ENCODE measurements around the gene SYCE1. TPM values are rescaled to one million over a fixed set of nuclear protein-coding genes. Genes with fewer than 3 reads are reported as not detected.
A peak's percentile ranks its signal among the peaks of the same experiment; 100 is the strongest.

The SYCE1 gene
- total RNA-seq, 5 donors from 2014 or later (not counting 1 experiment from before 2014, with no cell fraction given) = 0.32 to 1.6 (median 0.59) TPM; not detected in 1

DNA sequence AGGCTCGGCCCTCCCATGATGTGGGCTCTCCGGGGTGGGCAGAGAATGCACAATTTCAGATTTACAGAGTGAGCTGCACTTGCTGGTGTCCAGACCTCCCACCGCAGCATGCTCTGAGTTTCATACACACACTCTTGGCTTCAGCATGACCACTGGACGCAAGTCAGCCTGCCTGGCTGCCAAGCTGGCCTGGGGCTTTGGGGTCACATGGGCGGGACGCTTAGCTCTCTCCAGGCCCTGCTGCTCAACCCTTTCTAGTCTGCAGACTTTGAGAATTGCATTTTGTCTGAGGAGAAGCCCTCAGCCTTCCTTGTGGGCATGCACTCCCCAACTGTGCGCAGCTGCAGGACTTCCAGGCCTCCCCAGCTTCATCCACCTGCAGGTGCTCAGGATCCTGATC lies 32.5 kb downstream of the SYCE1 start:
- Histone ChIP-seq H3K4me3 (ENCODE audit: control insufficient read depth in 1 of 2, extremely low read depth in 1 of 2, low read length in 1 of 2) (no peak overlapping the region), H3K4me1 (ENCODE audit: control insufficient read depth in 1 of 2, extremely low read depth in 1 of 2, insufficient read depth in 2 of 2, low read length in 2 of 2) (peaks cover 0 to 29% of the 10 kb centered on the region in 2 experiments), H3K36me3 (ENCODE audit: control insufficient read depth in 2 of 2, extremely low read depth in 1 of 2, insufficient read depth in 1 of 2, low read length in 1 of 2) (no peaks in the 10 kb centered on the region), H3K9me3 (no peaks in the 10 kb centered on the region), H3K27me3 (replicated peaks in 1 of 2; ENCODE audit: control insufficient read depth in 2 of 2, extremely low read depth in 1 of 2, insufficient read depth in 2 of 2, low read length in 1 of 2) (peaks cover 0 to 66% of the 10 kb centered on the region in 2 experiments), H3K27ac (ENCODE audit: low read length) (no peak overlapping the region)
- POLR2A ChIA-PET = no interaction called here
- Mint-ChIP-seq H3K36me3 (peaks cover 1% of the 10 kb centered on the region), H3K4me1 (peaks cover 19 to 24% (median 23%) of the 10 kb centered on the region in 3 donors), H3K9me3 (no peaks in the 10 kb centered on the region), H3K27ac (no peak overlapping the region), H3K4me3 (no peak overlapping the region), H3K27me3 (peaks cover 38 to 50% of the 10 kb centered on the region in 2 donors)
- WGBS (ENCODE audit: insufficient coverage) = 84% methylated on average over 5 of the region's 7 CpGs
- ATAC-seq (replicated peaks in 1 of 4) = no peak
- no peak for DNase-seq
- CTCF ChIA-PET = interaction anchor here in 1 of 2 donors (0.6 kb wide), 1 partner anchor 150 kb away, joined by 3 read pairs; no protein-coding TSS in a partner anchor

DNA sequence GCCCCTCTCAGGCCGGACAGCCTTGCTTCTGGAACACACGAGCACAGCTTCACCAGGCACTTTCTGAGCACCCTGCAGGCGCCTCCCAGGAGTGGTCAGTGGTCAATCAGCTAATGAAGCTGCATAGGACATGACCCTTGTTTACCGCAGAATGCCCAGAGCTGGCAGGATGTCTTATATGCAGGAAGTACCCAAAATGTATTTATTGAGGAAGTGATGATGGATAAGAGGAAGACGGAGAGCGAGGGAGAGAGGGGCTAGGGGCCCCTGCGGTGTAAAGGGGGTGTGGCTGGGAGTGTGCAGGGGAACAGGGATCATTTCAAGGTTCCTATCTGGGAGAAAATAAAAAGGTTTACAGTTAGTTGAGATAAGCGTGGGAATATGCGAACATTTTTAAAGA lies 34.9 kb downstream of the SYCE1 start:
- no peak for DNase-seq
- Histone ChIP-seq H3K27me3 (replicated peaks in 1 of 2; ENCODE audit: control insufficient read depth in 2 of 2, extremely low read depth in 1 of 2, insufficient read depth in 2 of 2, low read length in 1 of 2) (peaks cover 4 to 78% of the 10 kb centered on the region in 2 experiments), H3K9me3 (no peaks in the 10 kb centered on the region), H3K27ac (ENCODE audit: low read length) (no peak overlapping the region), H3K36me3 (ENCODE audit: control insufficient read depth in 2 of 2, extremely low read depth in 1 of 2, insufficient read depth in 1 of 2, low read length in 1 of 2) (no peaks in the 10 kb centered on the region), H3K4me1 (ENCODE audit: control insufficient read depth in 1 of 2, extremely low read depth in 1 of 2, insufficient read depth in 2 of 2, low read length in 2 of 2) (peaks cover 0 to 31% of the 10 kb centered on the region in 2 experiments), H3K4me3 (ENCODE audit: control insufficient read depth in 1 of 2, extremely low read depth in 1 of 2, low read length in 1 of 2) (no peak overlapping the region)
- Mint-ChIP-seq H3K4me3 (no peak overlapping the region), H3K27me3 (peaks cover 45 to 66% of the 10 kb centered on the region in 2 donors), H3K9me3 (no peaks in the 10 kb centered on the region), H3K4me1 (peaks cover 19 to 24% (median 23%) of the 10 kb centered on the region in 3 donors), H3K27ac (no peak overlapping the region), H3K36me3 (no peaks in the 10 kb centered on the region)
- POLR2A ChIA-PET = no interaction called here
- CTCF ChIA-PET = no interaction called here
- no peak for ATAC-seq (replicated peaks in 1 of 4)
- WGBS (ENCODE audit: insufficient coverage) = 31% methylated on average over 9 of the region's 9 CpGs

DNA sequence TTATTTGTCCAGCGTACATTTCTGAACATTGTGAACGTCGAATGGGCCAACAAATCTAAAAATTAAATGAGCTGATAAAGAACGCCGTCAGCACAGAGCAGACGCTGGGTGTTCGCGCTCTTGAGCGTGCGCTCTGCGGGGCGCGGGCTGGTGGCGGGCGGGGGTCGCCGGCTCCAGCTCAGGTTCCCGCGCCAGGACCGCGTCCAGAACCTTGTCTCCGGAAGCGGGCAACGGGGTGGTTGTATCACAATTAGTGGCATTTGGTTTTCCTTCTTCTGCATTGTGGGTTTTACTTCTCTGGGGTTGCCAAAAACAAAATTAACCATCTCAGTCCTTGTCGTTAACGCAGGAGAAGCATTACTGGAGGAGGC lies 35.8 kb downstream of the SYCE1 start:
- H3K36me3 ChIP-seq (ENCODE audit: control insufficient read depth in 2 of 2, extremely low read depth in 1 of 2, insufficient read depth in 1 of 2, low read length in 1 of 2) = no peaks in the 10 kb centered on the region
- 6% methylated on average over 15 of the region's 26 CpGs for WGBS (ENCODE audit: insufficient coverage)
- Mint-ChIP-seq H3K27ac (peak overlapping the region in 1 of 2 donors; percentile 25), H3K36me3 (no peaks in the 10 kb centered on the region), H3K9me3 (no peaks in the 10 kb centered on the region), H3K27me3 (peaks cover 45 to 66% of the 10 kb centered on the region in 2 donors), H3K4me1 (peaks cover 19 to 24% (median 23%) of the 10 kb centered on the region in 3 donors), H3K4me3 (peak overlapping the region; percentile 68 to 78 (median 72))
- ChIA-PET CTCF (no interaction called here), POLR2A (no interaction called here)
- H3K9me3 ChIP-seq = no peaks in the 10 kb centered on the region
- H3K4me3 ChIP-seq (ENCODE audit: control insufficient read depth in 1 of 2, extremely low read depth in 1 of 2, low read length in 1 of 2) = peak overlapping the region; percentile 35 to 40
- H3K27ac ChIP-seq (ENCODE audit: low read length) = no peak overlapping the region
- H3K4me1 ChIP-seq (ENCODE audit: control insufficient read depth in 1 of 2, extremely low read depth in 1 of 2, insufficient read depth in 2 of 2, low read length in 2 of 2) = peaks cover 0 to 31% of the 10 kb centered on the region in 2 experiments
- DNase-seq = no peak
- ATAC-seq (replicated peaks in 1 of 4) = no peak
- H3K27me3 ChIP-seq (replicated peaks in 1 of 2; ENCODE audit: control insufficient read depth in 2 of 2, extremely low read depth in 1 of 2, insufficient read depth in 2 of 2, low read length in 1 of 2) = peaks cover 4 to 76% of the 10 kb centered on the region in 2 experiments

DNA sequence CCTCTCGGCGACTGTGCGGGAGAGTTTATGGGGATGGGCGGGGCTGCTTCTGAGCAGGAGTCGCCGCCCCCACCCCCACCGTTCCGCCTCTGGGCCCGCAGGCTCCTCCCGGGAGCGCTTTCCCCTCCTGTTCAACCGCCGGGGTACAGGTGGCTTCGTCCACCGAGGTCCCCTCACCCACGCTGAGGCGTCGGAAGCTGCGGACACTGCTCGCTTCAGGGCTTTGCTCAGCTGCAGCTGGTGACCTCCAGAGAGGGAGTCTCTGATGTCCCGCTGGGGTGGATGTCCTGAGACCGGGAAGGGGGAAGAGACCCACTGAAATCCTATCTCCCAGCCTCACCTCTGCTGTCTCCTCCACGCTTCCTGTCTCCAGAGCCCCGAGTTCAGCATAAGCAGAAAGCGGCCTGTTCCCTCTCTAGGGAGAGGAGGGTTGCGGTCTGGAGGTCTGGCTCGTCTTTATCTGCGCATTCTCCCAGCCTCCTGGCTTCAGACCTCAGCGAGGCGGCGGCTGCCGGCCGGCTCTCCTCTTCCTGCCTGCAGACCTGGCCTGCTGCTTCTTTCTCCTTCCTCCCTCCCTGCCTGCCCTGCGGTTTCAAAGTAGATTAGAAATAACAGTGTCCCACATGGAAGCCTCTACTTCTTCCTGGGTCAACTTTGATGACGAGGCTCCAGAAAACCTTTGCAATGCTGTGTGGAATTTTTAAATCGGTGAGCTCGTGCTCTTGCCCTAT lies 36.4 kb downstream of the SYCE1 start:
- ATAC-seq (replicated peaks in 1 of 4) = peak in 3 of 4 experiments; percentile 24 to 35 (median 30)
- peak overlapping the region; percentile 35 to 40 for H3K4me3 ChIP-seq (ENCODE audit: control insufficient read depth in 1 of 2, extremely low read depth in 1 of 2, low read length in 1 of 2)

DNA sequence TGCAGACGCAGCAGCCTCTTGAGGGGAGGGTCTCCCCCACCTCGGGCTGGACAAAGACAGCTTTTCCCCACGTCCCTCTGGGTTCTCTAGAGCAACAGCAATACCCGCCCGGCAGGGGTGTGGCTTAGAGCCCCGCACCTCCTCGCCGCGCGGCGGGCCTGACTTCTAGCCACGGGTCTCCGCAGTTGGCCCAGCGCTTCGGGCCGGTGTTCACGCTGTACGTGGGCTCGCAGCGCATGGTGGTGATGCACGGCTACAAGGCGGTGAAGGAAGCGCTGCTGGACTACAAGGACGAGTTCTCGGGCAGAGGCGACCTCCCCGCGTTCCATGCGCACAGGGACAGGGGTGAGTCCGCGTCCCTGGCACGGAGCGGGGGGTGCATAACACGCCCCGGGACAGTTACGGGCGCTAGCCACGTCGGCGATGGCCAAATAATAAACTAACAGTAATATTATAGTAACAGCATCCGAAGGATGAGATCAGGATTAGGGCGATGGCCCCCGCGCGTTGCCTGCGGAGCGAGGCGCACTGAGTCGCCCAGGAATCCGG lies 37.0 kb downstream of the SYCE1 start:
- Histone ChIP-seq H3K9me3 (no peaks in the 10 kb centered on the region), H3K4me1 (ENCODE audit: control insufficient read depth in 1 of 2, extremely low read depth in 1 of 2, insufficient read depth in 2 of 2, low read length in 2 of 2) (peaks cover 0 to 31% of the 10 kb centered on the region in 2 experiments), H3K27me3 (replicated peaks in 1 of 2; ENCODE audit: control insufficient read depth in 2 of 2, extremely low read depth in 1 of 2, insufficient read depth in 2 of 2, low read length in 1 of 2) (peaks cover 4 to 64% of the 10 kb centered on the region in 2 experiments), H3K27ac (ENCODE audit: low read length) (no peak overlapping the region), H3K36me3 (ENCODE audit: control insufficient read depth in 2 of 2, extremely low read depth in 1 of 2, insufficient read depth in 1 of 2, low read length in 1 of 2) (no peaks in the 10 kb centered on the region), H3K4me3 (ENCODE audit: control insufficient read depth in 1 of 2, extremely low read depth in 1 of 2, low read length in 1 of 2) (peak overlapping the region in 1 of 2 donors; percentile 40)
- WGBS (ENCODE audit: insufficient coverage) = 10% methylated on average over 28 of the region's 50 CpGs
- DNase-seq (no peak), ATAC-seq (replicated peaks in 1 of 4) (peak in 1 of 4 experiments; percentile 45)
- CTCF ChIA-PET = no interaction called here
- peaks cover 0 to 5% (median 4%) of the 10 kb centered on the region in 3 donors for H3K9me3 Mint-ChIP-seq
- POLR2A ChIA-PET = no interaction called here
- H3K27ac Mint-ChIP-seq = no peak overlapping the region
- peaks cover 19 to 24% (median 23%) of the 10 kb centered on the region in 3 donors for H3K4me1 Mint-ChIP-seq
- H3K4me3 Mint-ChIP-seq = peak overlapping the region; percentile 68 to 78 (median 72)
- peaks cover 40 to 61% of the 10 kb centered on the region in 2 donors for H3K27me3 Mint-ChIP-seq
- H3K36me3 Mint-ChIP-seq = no peaks in the 10 kb centered on the region

More for the DNA sequence above, 36.4 kb downstream of the SYCE1 start:
- no peaks in the 10 kb centered on the region for H3K36me3 Mint-ChIP-seq
- H3K9me3 ChIP-seq = no peaks in the 10 kb centered on the region
- H3K27me3 Mint-ChIP-seq = peaks cover 45 to 66% of the 10 kb centered on the region in 2 donors
- ChIA-PET POLR2A (no interaction called here), CTCF (no interaction called here)
- peaks cover 4 to 70% of the 10 kb centered on the region in 2 experiments for H3K27me3 ChIP-seq (replicated peaks in 1 of 2; ENCODE audit: control insufficient read depth in 2 of 2, extremely low read depth in 1 of 2, insufficient read depth in 2 of 2, low read length in 1 of 2)
- H3K9me3 Mint-ChIP-seq = no peaks in the 10 kb centered on the region
- peak overlapping the region; percentile 25 to 28 for H3K27ac Mint-ChIP-seq
- H3K4me1 ChIP-seq (ENCODE audit: control insufficient read depth in 1 of 2, extremely low read depth in 1 of 2, insufficient read depth in 2 of 2, low read length in 2 of 2) = peaks cover 0 to 31% of the 10 kb centered on the region in 2 experiments
- H3K27ac ChIP-seq (ENCODE audit: low read length) = no peak overlapping the region
- no peaks in the 10 kb centered on the region for H3K36me3 ChIP-seq (ENCODE audit: control insufficient read depth in 2 of 2, extremely low read depth in 1 of 2, insufficient read depth in 1 of 2, low read length in 1 of 2)
- peaks cover 19 to 24% (median 23%) of the 10 kb centered on the region in 3 donors for H3K4me1 Mint-ChIP-seq
- WGBS (ENCODE audit: insufficient coverage) = 1% methylated on average over 16 of the region's 37 CpGs
- H3K4me3 Mint-ChIP-seq = peak overlapping the region; percentile 68 to 78 (median 72)
- no peak for DNase-seq

DNA sequence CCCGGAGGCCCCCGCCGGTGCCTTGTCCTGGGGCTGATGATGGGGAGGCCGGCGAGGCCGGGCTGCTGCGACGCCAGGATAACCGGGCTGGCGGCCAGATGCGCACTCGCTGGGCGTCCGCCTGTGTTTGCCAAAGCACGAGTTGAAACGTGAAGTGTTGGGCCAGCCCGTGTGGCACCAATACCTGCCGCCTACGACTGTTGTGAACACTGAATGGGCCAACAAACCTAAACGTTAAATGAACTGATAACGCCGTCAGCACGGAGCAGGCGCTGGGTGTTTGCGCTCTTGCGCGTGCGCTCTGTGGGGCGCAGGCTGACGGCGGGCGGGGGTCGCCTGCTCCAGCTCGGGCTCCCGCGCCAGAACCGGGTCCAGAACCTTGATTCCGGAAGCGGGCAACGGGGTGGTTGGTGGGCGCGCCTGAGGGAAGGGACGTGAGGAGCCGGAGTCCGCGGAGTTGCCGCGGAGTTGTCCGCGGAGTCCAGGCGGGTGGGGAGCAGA lies 37.6 kb downstream of the SYCE1 start:
- ChIA-PET CTCF (no interaction called here), POLR2A (no interaction called here)
- H3K9me3 ChIP-seq = no peaks in the 10 kb centered on the region
- DNase-seq (no peak), ATAC-seq (replicated peaks in 1 of 4) (no peak)
- Mint-ChIP-seq H3K27me3 (peaks cover 35 to 57% of the 10 kb centered on the region in 2 donors), H3K9me3 (peaks cover 5 to 8% (median 8%) of the 10 kb centered on the region in 3 donors), H3K4me3 (peak overlapping the region in 1 of 3 donors; percentile 78), H3K36me3 (peaks cover 3% of the 10 kb centered on the region), H3K27ac (no peak overlapping the region), H3K4me1 (peaks cover 19 to 24% (median 23%) of the 10 kb centered on the region in 3 donors)
- H3K36me3 ChIP-seq (ENCODE audit: control insufficient read depth in 2 of 2, extremely low read depth in 1 of 2, insufficient read depth in 1 of 2, low read length in 1 of 2) = no peaks in the 10 kb centered on the region
- H3K27ac ChIP-seq (ENCODE audit: low read length) = no peak overlapping the region
- H3K4me1 ChIP-seq (ENCODE audit: control insufficient read depth in 1 of 2, extremely low read depth in 1 of 2, insufficient read depth in 2 of 2, low read length in 2 of 2) = peaks cover 0 to 31% of the 10 kb centered on the region in 2 experiments
- H3K4me3 ChIP-seq (ENCODE audit: control insufficient read depth in 1 of 2, extremely low read depth in 1 of 2, low read length in 1 of 2) = peak overlapping the region in 1 of 2 donors; percentile 40
- 23% methylated on average over 51 of the region's 51 CpGs for WGBS (ENCODE audit: insufficient coverage)
- peaks cover 4 to 58% of the 10 kb centered on the region in 2 experiments for H3K27me3 ChIP-seq (replicated peaks in 1 of 2; ENCODE audit: control insufficient read depth in 2 of 2, extremely low read depth in 1 of 2, insufficient read depth in 2 of 2, low read length in 1 of 2)
